ENCODE results near the gene AMPH. TPM values are rescaled to one million over a fixed set of nuclear protein-coding genes. Genes with fewer than 3 reads are reported as not detected.

Gene AMPH
- total RNA-seq, 4 donors from 2014 or later, result 1.9 to 8.9 (median 4.6) TPM

DNA sequence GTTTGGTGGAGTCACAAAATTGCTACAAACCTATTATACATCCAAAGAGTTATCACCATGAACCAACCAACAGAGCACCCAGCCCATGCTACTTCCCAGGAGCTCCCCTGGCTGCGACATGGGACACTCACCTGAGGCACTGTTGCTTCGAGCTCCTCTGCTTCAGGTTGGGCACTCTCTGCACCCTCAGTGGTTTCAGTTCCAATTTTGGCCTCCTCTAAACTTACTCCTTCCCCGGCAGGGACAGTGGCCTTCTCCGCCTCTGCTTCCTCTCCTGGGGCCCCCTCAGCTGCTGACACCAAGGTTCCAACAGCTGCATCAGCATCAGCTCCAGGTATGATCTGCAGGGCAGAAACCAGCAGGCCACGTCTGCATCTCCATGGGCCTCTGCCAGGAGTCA lies 237.3 kb downstream of the AMPH start:
- WGBS, 2 donors, result 85 to 91% methylated on average over 5 of the region's 5 CpGs
- Histone ChIP-seq H3K36me3 (no peaks in the 10 kb centered on the region), H3K4me1 (no peaks in the 10 kb centered on the region), H3K27ac (no peak overlapping the region), H3K4me3 (replicated peaks in 1 of 3) (no peak overlapping the region), H3K9me3 (no peaks in the 10 kb centered on the region), H3K27me3 (no peaks in the 10 kb centered on the region)
- no peak for TF ChIP-seq POLR2A (IDR thresholded peaks at IDR 0.05)
- TF ChIP-seq, protein P1, sequence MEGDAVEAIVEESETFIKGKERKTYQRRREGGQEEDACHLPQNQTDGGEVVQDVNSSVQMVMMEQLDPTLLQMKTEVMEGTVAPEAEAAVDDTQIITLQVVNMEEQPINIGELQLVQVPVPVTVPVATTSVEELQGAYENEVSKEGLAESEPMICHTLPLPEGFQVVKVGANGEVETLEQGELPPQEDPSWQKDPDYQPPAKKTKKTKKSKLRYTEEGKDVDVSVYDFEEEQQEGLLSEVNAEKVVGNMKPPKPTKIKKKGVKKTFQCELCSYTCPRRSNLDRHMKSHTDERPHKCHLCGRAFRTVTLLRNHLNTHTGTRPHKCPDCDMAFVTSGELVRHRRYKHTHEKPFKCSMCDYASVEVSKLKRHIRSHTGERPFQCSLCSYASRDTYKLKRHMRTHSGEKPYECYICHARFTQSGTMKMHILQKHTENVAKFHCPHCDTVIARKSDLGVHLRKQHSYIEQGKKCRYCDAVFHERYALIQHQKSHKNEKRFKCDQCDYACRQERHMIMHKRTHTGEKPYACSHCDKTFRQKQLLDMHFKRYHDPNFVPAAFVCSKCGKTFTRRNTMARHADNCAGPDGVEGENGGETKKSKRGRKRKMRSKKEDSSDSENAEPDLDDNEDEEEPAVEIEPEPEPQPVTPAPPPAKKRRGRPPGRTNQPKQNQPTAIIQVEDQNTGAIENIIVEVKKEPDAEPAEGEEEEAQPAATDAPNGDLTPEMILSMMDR (IDR thresholded peaks at IDR 0.05), result no peak
- intact Hi-C loops (cut with DNase I), result no loop called here
- no peak for DNase-seq

DNA sequence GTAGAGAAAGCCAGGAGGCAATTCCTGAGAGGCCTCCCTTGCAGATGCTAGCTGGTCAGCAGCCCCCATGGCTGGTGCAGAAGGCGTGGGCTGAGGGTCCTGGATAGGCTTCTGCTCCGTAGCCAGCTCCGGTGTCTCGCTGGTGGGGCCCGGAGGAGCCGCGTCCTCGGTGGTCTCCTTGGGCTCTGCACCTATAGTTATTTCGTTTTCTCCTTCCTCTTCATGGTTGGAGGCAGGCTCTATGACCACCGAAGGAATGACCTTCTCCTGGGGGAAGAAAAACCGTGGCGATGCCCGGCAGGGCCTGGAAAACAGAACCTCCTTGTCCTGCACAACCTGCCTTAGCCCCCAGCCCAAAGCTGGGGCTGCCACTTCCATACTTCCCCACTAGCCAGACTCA lies 239.4 kb downstream of the AMPH start:
- no peaks in the 10 kb centered on the region for H3K27me3 ChIP-seq
- H3K4me3 ChIP-seq (replicated peaks in 1 of 3), result no peak overlapping the region
- no peak overlapping the region for H3K27ac ChIP-seq
- no peaks in the 10 kb centered on the region for H3K36me3 ChIP-seq
- no peak for DNase-seq
- no peaks in the 10 kb centered on the region for H3K4me1 ChIP-seq
- no peaks in the 10 kb centered on the region for H3K9me3 ChIP-seq
- WGBS, 2 donors, result 73 to 98% methylated on average over 13 of the region's 13 CpGs
- TF ChIP-seq, protein P1 (IDR thresholded peaks at IDR 0.05), result no peak
- no peak for TF ChIP-seq POLR2A (IDR thresholded peaks at IDR 0.05)
- intact Hi-C loops (cut with DNase I), result no loop called here

DNA sequence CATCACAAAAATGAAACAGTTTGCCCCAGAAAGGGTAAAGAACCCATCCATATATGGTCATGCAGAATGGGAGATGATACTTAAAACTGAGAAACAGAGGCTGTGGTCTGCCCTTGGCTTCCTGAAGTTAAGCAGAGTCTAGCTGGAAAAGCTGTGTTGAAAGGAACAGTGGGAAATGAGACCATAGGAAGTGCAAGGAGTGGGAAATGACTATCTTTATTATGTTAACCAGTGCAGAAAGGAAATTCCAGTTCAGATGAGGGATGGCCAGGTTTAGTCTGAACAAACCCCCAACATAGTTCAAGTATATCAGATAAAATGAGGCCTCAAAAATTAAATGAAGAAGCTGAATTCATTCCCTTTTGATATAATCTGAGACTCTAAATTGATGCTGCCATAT lies 245.5 kb downstream of the AMPH start:
- TF ChIP-seq POLR2A (IDR thresholded peaks at IDR 0.05), result no peak
- TF ChIP-seq, protein P1 (IDR thresholded peaks at IDR 0.05), result no peak
- H3K9me3 ChIP-seq, result no peaks in the 10 kb centered on the region
- DNase-seq, result no peak
- intact Hi-C loops (cut with DNase I), result no loop called here
- no peaks in the 10 kb centered on the region for H3K4me1 ChIP-seq
- no peak overlapping the region for H3K27ac ChIP-seq
- H3K27me3 ChIP-seq, result no peaks in the 10 kb centered on the region
- H3K4me3 ChIP-seq (replicated peaks in 1 of 3), result no peak overlapping the region
- no peaks in the 10 kb centered on the region for H3K36me3 ChIP-seq

DNA sequence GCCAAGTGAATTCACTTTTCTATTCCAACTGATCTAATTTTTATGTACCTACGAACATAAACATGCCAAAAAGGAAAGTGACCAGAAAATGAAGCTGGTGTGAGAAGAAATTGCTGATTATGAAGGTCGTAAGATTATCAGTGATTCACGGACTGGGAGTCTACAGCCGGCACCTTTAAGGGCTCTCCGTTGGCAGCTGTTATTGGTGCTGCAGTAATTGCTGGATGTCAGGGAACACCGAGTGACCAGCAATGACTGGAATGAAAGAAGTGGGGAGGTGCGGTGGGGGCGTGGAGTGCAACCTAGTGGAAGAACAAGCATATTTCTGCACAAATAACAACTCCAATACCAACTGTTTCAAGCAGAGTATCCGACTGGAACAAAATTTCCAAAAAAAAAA lies 247.9 kb downstream of the AMPH start:
- WGBS, 2 donors, result 53 to 64% methylated on average over 9 of the region's 9 CpGs
- no peak for TF ChIP-seq POLR2A (IDR thresholded peaks at IDR 0.05)
- TF ChIP-seq, protein P1 (IDR thresholded peaks at IDR 0.05), result no peak

DNA sequence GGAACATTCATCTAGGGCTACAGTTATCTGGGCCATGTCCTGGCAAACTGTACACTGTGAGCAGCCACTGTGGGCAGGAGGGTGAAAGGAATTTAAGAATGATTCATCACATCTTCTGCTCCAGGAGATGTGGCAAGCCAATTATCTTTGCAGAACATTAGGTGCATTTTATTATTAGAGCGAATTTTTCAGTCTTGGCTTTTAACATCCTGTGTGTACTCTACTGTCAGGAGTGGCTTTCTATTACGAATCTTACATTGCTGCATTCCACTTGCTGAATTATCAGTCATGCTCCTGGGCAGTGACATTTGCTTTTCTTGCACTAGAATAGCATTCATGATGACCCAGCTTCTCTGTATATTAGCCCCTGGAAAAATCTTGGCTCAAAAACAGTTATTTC lies 248.5 kb downstream of the AMPH start:
- DNase-seq, result peak in 1 of 2 donors; percentile 27
- Histone ChIP-seq H3K36me3 (no peaks in the 10 kb centered on the region), H3K9me3 (no peaks in the 10 kb centered on the region), H3K27me3 (no peaks in the 10 kb centered on the region), H3K4me3 (replicated peaks in 1 of 3) (no peak overlapping the region), H3K4me1 (no peaks in the 10 kb centered on the region), H3K27ac (peak overlapping the region; percentile 20 to 41 (median 34))
- WGBS, 2 donors, result 40 to 53% methylated on average over 2 of the region's 2 CpGs
- intact Hi-C loops (cut with DNase I), result no loop called here
- TF ChIP-seq, protein P1 (IDR thresholded peaks at IDR 0.05), result no peak
- TF ChIP-seq POLR2A (IDR thresholded peaks at IDR 0.05), result no peak

More for the DNA sequence above, 247.9 kb downstream of the AMPH start:
- Histone ChIP-seq H3K36me3 (no peaks in the 10 kb centered on the region), H3K9me3 (no peaks in the 10 kb centered on the region), H3K4me3 (replicated peaks in 1 of 3) (no peak overlapping the region), H3K27me3 (no peaks in the 10 kb centered on the region), H3K4me1 (no peaks in the 10 kb centered on the region), H3K27ac (peak overlapping the region; percentile 34 to 41 (median 40))
- intact Hi-C loops (cut with DNase I), result no loop called here
- DNase-seq, result peak; percentile 66 to 82

Data from thyroid gland (tissue), 4 donors.